K562 (cell line): ENCODE measurements around the gene AMPD1. TPM values are rescaled to one million over a fixed set of nuclear protein-coding genes. Genes with fewer than 3 reads are reported as not detected.

Experiments used
- ATAC-seq: fragments of 200-7000 bp; cut with Tn5 transposase; 3 replicates; pipeline ENCODE4 v1.9.1; 2020; ENCODE audit warnings: moderate library complexity
- BruUV-seq: library from RNA; stranded (reverse); fragments of 400-500 nt; replicated peaks from 2 replicates; lab custom pipeline; 2021; lab: Mats Ljungman, UMichigan
- CTCF ChIA-PET: fragments of 300-600 bp; formaldehyde crosslinking; extraction: SDS; loops from one replicate; lab custom pipeline; 2021; ENCODE audit warnings: low intra/inter-chr PET ratio; lab: Yijun Ruan, JAX
- POLR2A ChIA-PET: fragments of 300-600, 350-650 bp; sonication (Branson Sonifier 250); formaldehyde crosslinking; extraction: SDS; loops from one replicate; lab custom pipeline; 2021; ENCODE audit warnings: antibody characterized with exemption, inconsistent platforms; lab: Yijun Ruan, JAX
- DNase-seq, 4 experiments: peaks; one replicate each; pipeline versions ENCODE4 v3.0.0 to v3.0.0-alpha.2; 2011 to 2018; ENCODE audit warnings: low spot score in 3 of 4, mixed read lengths in 3 of 4; ENCODE audit errors: extremely low read depth in 1 of 4
- FAIRE-seq: peaks from 2 replicates; lab custom pipeline; 2011; peaks lifted over from hg19 to GRCh38; lab: Jason Lieb, UNC
- H2AFZ ChIP-seq: 2 replicates; pipeline ENCODE4 v1.6.0; 2011; ENCODE audit warnings: low read depth, low read length, control low read depth, inconsistent platforms
- H3K27ac ChIP-seq: fragments of 200-600 bp; 3 replicates; pipeline ENCODE4 v1.8.0; 2011; ENCODE audit warnings: low read depth, mild to moderate bottlenecking, control low read depth, inconsistent platforms, low read length, moderate library complexity, mixed read lengths; ENCODE audit errors: extremely low read depth
- H3K27me3 ChIP-seq, 2 experiments: fragments of 300-600 bp in 1 of 2; 2 replicates in 1 of 2; 3 replicates in 1 of 2; pipeline versions ENCODE4 v1.6.0 to v1.8.0; 2011; ENCODE audit warnings: inconsistent platforms in 2 of 2, low read length in 2 of 2, mild to moderate bottlenecking in 1 of 2, mixed read lengths in 1 of 2, moderate library complexity in 1 of 2; ENCODE audit not compliant: control insufficient read depth in 2 of 2, insufficient read depth in 2 of 2
- H3K36me3 ChIP-seq: fragments of 300-600 bp; 3 replicates; pipeline ENCODE4 v1.8.0; 2011; ENCODE audit warnings: mild to moderate bottlenecking, low read length, inconsistent platforms; ENCODE audit not compliant: control insufficient read depth, insufficient read depth
- H3K4me1 ChIP-seq, 2 experiments: fragments of 200-600 bp in 1 of 2; replicated peaks in 1 of 2; 2 replicates in 1 of 2; 3 replicates in 1 of 2; pipeline versions ENCODE4 v1.5.1 to v1.8.0; 2011; ENCODE audit warnings: inconsistent platforms in 2 of 2, low read length in 2 of 2, mild to moderate bottlenecking in 1 of 2, mixed read lengths in 1 of 2, moderate library complexity in 1 of 2; ENCODE audit not compliant: control insufficient read depth in 2 of 2, insufficient read depth in 2 of 2
- H3K4me2 ChIP-seq: 2 replicates; pipeline ENCODE4 v1.6.1; 2011; ENCODE audit warnings: low read length, control low read depth, inconsistent platforms, mixed read lengths; ENCODE audit not compliant: insufficient read depth
- H3K4me3 ChIP-seq: fragments of 200-600 bp; sonication (generic), shearing (Covaris generic); 2 replicates; pipeline ENCODE4 v1.5.1; 2016; ENCODE audit warnings: control low read depth, inconsistent platforms
- H3K79me2 ChIP-seq: fragments of 200-600 bp; 3 replicates; pipeline ENCODE4 v1.8.0; 2011; ENCODE audit warnings: low read length, inconsistent platforms; ENCODE audit not compliant: control insufficient read depth, insufficient read depth
- H3K9ac ChIP-seq, 2 experiments: 2 replicates each; pipeline versions ENCODE4 v1.6.0 to v1.6.1; 2011; ENCODE audit warnings: low read depth in 2 of 2, low read length in 2 of 2, control low read depth in 1 of 2, inconsistent platforms in 1 of 2, mild to moderate bottlenecking in 1 of 2, mixed read lengths in 1 of 2; ENCODE audit not compliant: insufficient read depth in 1 of 2
- H3K9me1 ChIP-seq: one replicate; pipeline ENCODE4 v1.6.0; 2011; ENCODE audit warnings: inconsistent platforms, mild to moderate bottlenecking, low read length, moderate library complexity; ENCODE audit not compliant: control insufficient read depth, insufficient read depth
- H3K9me3 ChIP-seq: replicated peaks from 2 replicates; pipeline ENCODE4 v1.5.1; 2011; ENCODE audit warnings: low read depth, low read length, inconsistent platforms; ENCODE audit not compliant: control insufficient read depth, insufficient read depth
- H4K20me1 ChIP-seq: replicated peaks from 2 replicates; pipeline ENCODE4 v1.6.1; 2011; ENCODE audit warnings: low read length, inconsistent platforms, mixed read lengths; ENCODE audit not compliant: control insufficient read depth, insufficient read depth
- TRIM28 ChIP-seq: fragments of 450-650 bp; IDR thresholded peaks from 2 replicates; pipeline ENCODE4 v1.6.1; 2017
- ZNF121 ChIP-seq: sonication (generic); formaldehyde crosslinking; conservative IDR thresholded peaks from 2 replicates; pipeline ENCODE4 v1.8.0; 2022; ENCODE audit warnings: missing genetic modification reagents
- ZNF239 ChIP-seq: fragments of 250-450 bp; sonication (Bioruptor Pico); IDR thresholded peaks from 2 replicates; pipeline ENCODE4 v1.4.0; 2020; ENCODE audit warnings: mild to moderate bottlenecking
- ZNF668 ChIP-seq: fragments of 250-450 bp; sonication (Bioruptor Pico); IDR thresholded peaks from 2 replicates; pipeline ENCODE4 v1.8.0; 2022; ENCODE audit warnings: mild to moderate bottlenecking, inconsistent platforms
- WGBS: fragments of 100-300 bp; shearing (Covaris generic); methylation state at CpG from one replicate; pipeline ENCODE4 v1.1.6; 2016; ENCODE audit warnings: low coverage, mixed read lengths; ENCODE audit not compliant: insufficient coverage; ENCODE audit errors: missing lambda C conversion rate; 5-methylcytosine and 5-hydroxymethylcytosine counted together
- in situ Hi-C: fragments of 300-500 bp; cut with MboI; formaldehyde crosslinking; loops from 4 replicates; pipeline ENCODE4 v1.15.0; 2018; ENCODE audit warnings: inconsistent platforms, mixed read lengths
- intact Hi-C: fragments of 100-400 bp; cut with micrococcal nuclease; formaldehyde crosslinking; loops from 2 replicates; pipeline ENCODE4 v1.14.2; 2022
- polyA plus RNA-seq, 8 experiments: library from polyadenylated mRNA; depleted of rRNA in 4 of 8; stranded (reverse) in 5 of 8; unstranded in 3 of 8; fragments of >200 nt; fragmentation: Nextera tagmentation in 2 of 8; fragmentation: Illumina TruSeq in 1 of 8; extraction: Ambion mirVana in 2 of 8; extraction: Trizol in 1 of 8; gene quantifications; 2 replicates each; pipeline versions ENCODE4 v1.2.1 to v1.2.3, GENCODE V29; 2011 to 2014; ENCODE audit warnings: inconsistent platforms in 1 of 8, missing spikeins in 1 of 8
- total RNA-seq, 7 experiments: library from RNA; depleted of rRNA in 6 of 7; stranded (reverse); fragments of >200 nt in 6 of 7; fragmentation: Illumina TruSeq in 2 of 7; extraction: Trizol in 2 of 7; gene quantifications; 2 replicates each; pipeline versions ENCODE4 v1.2.1 to v1.2.3, GENCODE V29; 2011 to 2021; ENCODE audit warnings: low replicate concordance in 1 of 7
- TF ChIP-seq, protein P1 (sequence below): fragments of 450-650 bp; IDR thresholded peaks from 2 replicates; pipeline ENCODE4 v1.7.1; 2018; ENCODE audit warnings: mild to moderate bottlenecking, low read depth; ENCODE audit not compliant: partially characterized antibody

Gene AMPD1
- total and polyA plus RNA-seq, 9 of the 15 experiments (the other 6 are each of a cell fraction or from before 2014, with no cell fraction given) = 0.04 to 0.17 TPM; not detected in 7

DNA sequence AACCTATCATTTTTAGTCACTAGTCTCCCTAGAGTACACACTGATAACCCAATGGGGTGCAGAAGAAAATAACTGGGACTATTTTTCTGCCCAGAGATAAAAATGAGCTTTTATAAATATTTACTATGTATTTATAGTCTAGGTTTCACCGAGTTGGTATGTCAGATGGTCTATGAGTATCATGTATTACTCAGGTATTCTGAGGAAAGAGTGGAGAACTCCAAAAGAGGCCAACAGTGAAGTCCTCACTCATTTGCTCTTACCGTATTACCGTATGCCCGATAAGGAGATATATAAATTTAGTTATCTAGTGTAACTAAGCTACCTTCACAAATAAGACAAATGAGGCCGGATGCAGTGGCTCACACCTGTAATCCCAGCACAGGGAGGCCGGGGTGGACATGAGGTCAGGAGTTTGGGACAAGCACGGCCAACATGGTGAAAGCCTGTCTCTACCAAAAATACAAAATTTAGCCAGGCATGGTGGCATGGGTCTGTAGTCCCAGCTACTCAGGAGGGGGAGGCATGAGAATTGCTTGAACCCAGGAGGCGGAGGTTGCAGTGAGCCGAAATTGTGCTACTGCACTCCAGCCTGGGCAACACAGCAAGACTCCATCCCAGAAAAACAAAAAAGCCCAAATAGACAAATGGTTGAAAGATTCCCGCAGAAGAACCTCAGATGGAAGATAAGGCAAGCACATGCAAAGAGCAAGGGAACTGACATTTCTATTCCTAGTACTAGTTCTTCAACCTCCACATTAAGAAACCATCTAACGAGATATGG, 46.8 kb upstream of the AMPD1 start:
- no peaks in the 10 kb centered on the region for H3K4me1 ChIP-seq
- FAIRE-seq (no peak), DNase-seq (no peak), ATAC-seq (no peak)
- BruUV-seq = no TSS peak
- no peak overlapping the region for H3K27ac ChIP-seq
- H3K79me2 ChIP-seq = peaks cover 94% of the 10 kb centered on the region
- H3K36me3 ChIP-seq = peaks cover 96% of the 10 kb centered on the region
- H3K9me1 ChIP-seq = no peaks in the 10 kb centered on the region
- no peaks in the 10 kb centered on the region for H3K9me3 ChIP-seq
- no peaks in the 10 kb centered on the region for H3K27me3 ChIP-seq
- CTCF ChIA-PET = no interaction called here
- H4K20me1 ChIP-seq = 0 out of 2 replicates have a peak, but pooled peaks cover 3% of the 10 kb centered on the region
- H3K4me3 ChIP-seq = no peak overlapping the region
- intact Hi-C loops (no loop called here), in situ Hi-C loops (no loop called here)
- H3K4me2 ChIP-seq = no peak overlapping the region
- TF ChIP-seq, protein P1, sequence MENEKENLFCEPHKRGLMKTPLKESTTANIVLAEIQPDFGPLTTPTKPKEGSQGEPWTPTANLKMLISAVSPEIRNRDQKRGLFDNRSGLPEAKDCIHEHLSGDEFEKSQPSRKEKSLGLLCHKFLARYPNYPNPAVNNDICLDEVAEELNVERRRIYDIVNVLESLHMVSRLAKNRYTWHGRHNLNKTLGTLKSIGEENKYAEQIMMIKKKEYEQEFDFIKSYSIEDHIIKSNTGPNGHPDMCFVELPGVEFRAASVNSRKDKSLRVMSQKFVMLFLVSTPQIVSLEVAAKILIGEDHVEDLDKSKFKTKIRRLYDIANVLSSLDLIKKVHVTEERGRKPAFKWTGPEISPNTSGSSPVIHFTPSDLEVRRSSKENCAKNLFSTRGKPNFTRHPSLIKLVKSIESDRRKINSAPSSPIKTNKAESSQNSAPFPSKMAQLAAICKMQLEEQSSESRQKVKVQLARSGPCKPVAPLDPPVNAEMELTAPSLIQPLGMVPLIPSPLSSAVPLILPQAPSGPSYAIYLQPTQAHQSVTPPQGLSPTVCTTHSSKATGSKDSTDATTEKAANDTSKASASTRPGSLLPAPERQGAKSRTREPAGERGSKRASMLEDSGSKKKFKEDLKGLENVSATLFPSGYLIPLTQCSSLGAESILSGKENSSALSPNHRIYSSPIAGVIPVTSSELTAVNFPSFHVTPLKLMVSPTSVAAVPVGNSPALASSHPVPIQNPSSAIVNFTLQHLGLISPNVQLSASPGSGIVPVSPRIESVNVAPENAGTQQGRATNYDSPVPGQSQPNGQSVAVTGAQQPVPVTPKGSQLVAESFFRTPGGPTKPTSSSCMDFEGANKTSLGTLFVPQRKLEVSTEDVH = no peak
- TF ChIP-seq ZNF668 (CRISPR knock-in tag) (no peak), ZNF239 (CRISPR knock-in tag) (no peak), TRIM28 (no peak), ZNF121 (CRISPR knock-in tag) (0 out of 2 replicates have a peak, but pooled peaks have one; percentile 25)
- no peak overlapping the region for H2AFZ ChIP-seq
- no peak overlapping the region for H3K9ac ChIP-seq
- POLR2A ChIA-PET = interaction anchor here (1.2 to 2.2 kb wide), 5 partner anchors 9 to 38 kb away, joined by 3 to 16 read pairs (median 4); partner anchors contain the start of genes NRAS and SIKE1
- WGBS = 92% methylated on average over 11 of the region's 11 CpGs
